GM23338 (cell line): ENCODE measurements around the gene GRIK2. TPM values are rescaled to one million over a fixed set of nuclear protein-coding genes. Genes with fewer than 3 reads are reported as not detected.

Experiments
- ATAC-seq: fragments of 200-7000 bp; cut with Tn5 transposase; 3 replicates; pipeline ENCODE4 v1.9.1; 2020
- DNase-seq: peaks from one replicate; pipeline ENCODE4 v3.0.0-alpha.2; 2015; ENCODE audit warnings: low spot score
- H2AFZ ChIP-seq: fragments of 200-600 bp; sonication (generic); 2 replicates; pipeline ENCODE4 v1.8.0; 2016; ENCODE audit warnings: antibody characterized with exemption, mild to moderate bottlenecking, moderate library complexity
- H3F3A ChIP-seq: fragments of 200-600 bp; sonication (generic); replicated peaks from 2 replicates; pipeline ENCODE4 v1.8.0; 2017; ENCODE audit warnings: antibody characterized with exemption, mixed run types, low read depth
- H3K27ac ChIP-seq: fragments of 200-600 bp; sonication (generic); 2 replicates; pipeline ENCODE4 v1.6.1; 2016; ENCODE audit warnings: low read depth
- H3K27me3 ChIP-seq: fragments of 200-600 bp; sonication (generic); 2 replicates; pipeline ENCODE4 v1.8.0; 2016; ENCODE audit warnings: mild to moderate bottlenecking, mixed run types, moderate library complexity; ENCODE audit not compliant: insufficient read depth
- H3K36me3 ChIP-seq: fragments of 200-600 bp; sonication (generic); 2 replicates; pipeline ENCODE4 v1.8.0; 2016; ENCODE audit warnings: mild to moderate bottlenecking; ENCODE audit not compliant: insufficient read depth
- H3K4me1 ChIP-seq: fragments of 200-600 bp; sonication (generic); 2 replicates; pipeline ENCODE4 v1.8.0; 2016; ENCODE audit warnings: mild to moderate bottlenecking, moderate library complexity; ENCODE audit not compliant: insufficient read depth
- H3K4me2 ChIP-seq: fragments of 200-600 bp; sonication (generic); 2 replicates; pipeline ENCODE4 v1.7.1; 2017; ENCODE audit warnings: mixed run types
- H3K4me3 ChIP-seq: fragments of 200-600 bp; sonication (generic); 2 replicates; pipeline ENCODE4 v1.6.1; 2016; ENCODE audit warnings: mixed run types
- H3K79me2 ChIP-seq: fragments of 200-600 bp; sonication (generic); replicated peaks from 2 replicates; pipeline ENCODE4 v1.8.0; 2017; ENCODE audit warnings: mild to moderate bottlenecking; ENCODE audit not compliant: insufficient read depth
- H3K9me2 ChIP-seq: fragments of 200-600 bp; sonication (generic); 2 replicates; pipeline ENCODE4 v1.8.0; 2017; ENCODE audit not compliant: insufficient read depth
- H4K20me1 ChIP-seq: fragments of 200-600 bp; sonication (generic); replicated peaks from 2 replicates; pipeline ENCODE4 v1.8.0; 2017; ENCODE audit warnings: mild to moderate bottlenecking; ENCODE audit not compliant: insufficient read depth
- H3K27ac Mint-ChIP-seq: 2 replicates; pipeline ENCODE4 v1.8.0; 2020; ENCODE audit warnings: inconsistent platforms, mild to moderate bottlenecking, moderate library complexity, mixed read lengths
- H3K27me3 Mint-ChIP-seq: 3 replicates; pipeline ENCODE4 v1.8.0; 2022; ENCODE audit warnings: low read depth, mild to moderate bottlenecking, moderate library complexity, mixed read lengths, inconsistent platforms; ENCODE audit not compliant: insufficient read depth, poor library complexity
- H3K36me3 Mint-ChIP-seq: 3 replicates; pipeline ENCODE4 v1.8.0; 2021; ENCODE audit warnings: low read depth, mild to moderate bottlenecking, inconsistent platforms, moderate library complexity, mixed read lengths
- H3K4me1 Mint-ChIP-seq: 3 replicates; pipeline ENCODE4 v1.8.0; 2020; ENCODE audit warnings: mild to moderate bottlenecking, inconsistent platforms, mixed read lengths
- H3K4me3 Mint-ChIP-seq: 3 replicates; pipeline ENCODE4 v1.8.0; 2021; ENCODE audit warnings: moderate library complexity, mild to moderate bottlenecking, inconsistent platforms, mixed read lengths
- H3K9me3 Mint-ChIP-seq: 3 replicates; pipeline ENCODE4 v1.8.0; 2020; ENCODE audit warnings: moderate library complexity, mild to moderate bottlenecking, inconsistent platforms, mixed read lengths
- EZH2phosphoT487 ChIP-seq: fragments of 200-600 bp; sonication (generic); IDR thresholded peaks from one replicate; pipeline ENCODE4 v1.8.1; 2018; ENCODE audit warnings: antibody characterized with exemption; ENCODE audit not compliant: unreplicated experiment
- JUNB ChIP-seq: IDR thresholded peaks from one replicate; pipeline ENCODE4 v1.6.1; 2016; ENCODE audit warnings: antibody characterized with exemption; ENCODE audit not compliant: unreplicated experiment
- POLR2AphosphoS5 ChIP-seq: IDR thresholded peaks from 2 replicates; pipeline ENCODE4 v1.6.1; 2016; ENCODE audit warnings: antibody characterized with exemption, low read depth
- REST ChIP-seq: IDR thresholded peaks from one replicate; pipeline ENCODE4 v1.6.1; 2018; ENCODE audit warnings: antibody characterized with exemption; ENCODE audit not compliant: unreplicated experiment
- STAT1 ChIP-seq: IDR thresholded peaks from one replicate; pipeline ENCODE4 v1.6.1; 2016; ENCODE audit warnings: antibody characterized with exemption; ENCODE audit not compliant: unreplicated experiment
- ZNF114 ChIP-seq: fragments of 250-450 bp; sonication (Bioruptor Pico); IDR thresholded peaks from 2 replicates; pipeline ENCODE4 v1.5.0; 2020; ENCODE audit warnings: mild to moderate bottlenecking, moderate library complexity
- ZNF331 ChIP-seq: fragments of 250-450 bp; sonication (Bioruptor Pico); IDR thresholded peaks from 2 replicates; pipeline ENCODE4 v1.5.0; 2020; ENCODE audit warnings: low read depth, mild to moderate bottlenecking, moderate library complexity
- ZNF462 ChIP-seq: fragments of 250-450 bp; sonication (Bioruptor Pico); IDR thresholded peaks from 2 replicates; pipeline ENCODE4 v1.5.0; 2020; ENCODE audit warnings: mild to moderate bottlenecking, moderate library complexity
- polyA plus RNA-seq: library from polyadenylated mRNA; unstranded; fragments of >200 nt; fragmentation: Nextera tagmentation; extraction: Ambion mirVana; gene quantifications from 2 replicates; pipeline ENCODE4 v1.2.1, GENCODE V29; 2016
- total RNA-seq: library from RNA; depleted of rRNA; stranded (reverse); fragments of >200 nt; shearing (Covaris generic); gene quantifications from 2 replicates; pipeline ENCODE4 v1.2.3, GENCODE V29; 2014
- TF ChIP-seq, protein P1 (sequence below), 2 experiments: fragments of 200-600 bp in 1 of 2; sonication (generic) in 1 of 2; conservative IDR thresholded peaks; 2 replicates each; pipeline versions ENCODE4 v1.5.1 to v1.6.1; 2016 to 2017; ENCODE audit warnings: antibody characterized with exemption in 2 of 2, low read depth in 2 of 2, mild to moderate bottlenecking in 2 of 2, moderate library complexity in 1 of 2
- TF ChIP-seq, protein P2 (sequence below): IDR thresholded peaks from 2 replicates; pipeline ENCODE4 v1.6.1; 2016; ENCODE audit warnings: antibody characterized with exemption

Gene GRIK2
- total and polyA plus RNA-seq, 2 experiments from 2014 or later: 0.73 to 3.0 TPM

GRCh38 chr6:101537753-101538316, 144.3 kb downstream of the GRIK2 start (continued):
- TF ChIP-seq ZNF331 (CRISPR knock-in tag): no peak
- TF ChIP-seq, protein P1, sequence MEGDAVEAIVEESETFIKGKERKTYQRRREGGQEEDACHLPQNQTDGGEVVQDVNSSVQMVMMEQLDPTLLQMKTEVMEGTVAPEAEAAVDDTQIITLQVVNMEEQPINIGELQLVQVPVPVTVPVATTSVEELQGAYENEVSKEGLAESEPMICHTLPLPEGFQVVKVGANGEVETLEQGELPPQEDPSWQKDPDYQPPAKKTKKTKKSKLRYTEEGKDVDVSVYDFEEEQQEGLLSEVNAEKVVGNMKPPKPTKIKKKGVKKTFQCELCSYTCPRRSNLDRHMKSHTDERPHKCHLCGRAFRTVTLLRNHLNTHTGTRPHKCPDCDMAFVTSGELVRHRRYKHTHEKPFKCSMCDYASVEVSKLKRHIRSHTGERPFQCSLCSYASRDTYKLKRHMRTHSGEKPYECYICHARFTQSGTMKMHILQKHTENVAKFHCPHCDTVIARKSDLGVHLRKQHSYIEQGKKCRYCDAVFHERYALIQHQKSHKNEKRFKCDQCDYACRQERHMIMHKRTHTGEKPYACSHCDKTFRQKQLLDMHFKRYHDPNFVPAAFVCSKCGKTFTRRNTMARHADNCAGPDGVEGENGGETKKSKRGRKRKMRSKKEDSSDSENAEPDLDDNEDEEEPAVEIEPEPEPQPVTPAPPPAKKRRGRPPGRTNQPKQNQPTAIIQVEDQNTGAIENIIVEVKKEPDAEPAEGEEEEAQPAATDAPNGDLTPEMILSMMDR (conservative IDR thresholded peaks at IDR 0.05; ENCODE audit: low read depth in 2 of 2): no peak
- no peak for TF ChIP-seq STAT1

GRCh38 chr6:101539510-101540245, 146.2 kb downstream of the GRIK2 start:
- Histone ChIP-seq H3K4me1 (no peaks in the 10 kb centered on the region), H3K27me3 (no peaks in the 10 kb centered on the region), H3K4me3 (no peak overlapping the region), H3K36me3 (no peaks in the 10 kb centered on the region), H2AFZ (no peak overlapping the region), H3K4me2 (no peak overlapping the region), H3K27ac (no peak overlapping the region), H4K20me1 (no peaks in the 10 kb centered on the region), H3F3A (no peaks in the 10 kb centered on the region), H3K79me2 (no peaks in the 10 kb centered on the region), H3K9me2 (no peaks in the 10 kb centered on the region)
- H3K36me3 Mint-ChIP-seq: no peaks in the 10 kb centered on the region
- H3K27ac Mint-ChIP-seq: peak overlapping the region; percentile 34; the same call in 1 of the 2 replicates
- H3K4me3 Mint-ChIP-seq: no peak overlapping the region
- peaks cover 18% of the 10 kb centered on the region for H3K4me1 Mint-ChIP-seq
- ATAC-seq (no peak), DNase-seq (no peak)
- no peaks in the 10 kb centered on the region for H3K9me3 Mint-ChIP-seq
- H3K27me3 Mint-ChIP-seq: no peaks in the 10 kb centered on the region
- no peak for TF ChIP-seq EZH2phosphoT487
- no peak for TF ChIP-seq POLR2AphosphoS5
- TF ChIP-seq REST: no peak
- TF ChIP-seq ZNF114 (CRISPR knock-in tag): no peak
- TF ChIP-seq, protein P2, sequence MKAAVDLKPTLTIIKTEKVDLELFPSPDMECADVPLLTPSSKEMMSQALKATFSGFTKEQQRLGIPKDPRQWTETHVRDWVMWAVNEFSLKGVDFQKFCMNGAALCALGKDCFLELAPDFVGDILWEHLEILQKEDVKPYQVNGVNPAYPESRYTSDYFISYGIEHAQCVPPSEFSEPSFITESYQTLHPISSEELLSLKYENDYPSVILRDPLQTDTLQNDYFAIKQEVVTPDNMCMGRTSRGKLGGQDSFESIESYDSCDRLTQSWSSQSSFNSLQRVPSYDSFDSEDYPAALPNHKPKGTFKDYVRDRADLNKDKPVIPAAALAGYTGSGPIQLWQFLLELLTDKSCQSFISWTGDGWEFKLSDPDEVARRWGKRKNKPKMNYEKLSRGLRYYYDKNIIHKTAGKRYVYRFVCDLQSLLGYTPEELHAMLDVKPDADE: no peak
- TF ChIP-seq ZNF331 (CRISPR knock-in tag): no peak
- TF ChIP-seq STAT1: no peak
- no peak for TF ChIP-seq ZNF462 (CRISPR knock-in tag)
- no peak for TF ChIP-seq JUNB
